Fibroblast of lung (primary cell): ENCODE data around the gene PSMD11.

Experiments used
- CTCF ChIP-seq, 2 donors: IDR thresholded peaks in 1 of 2; conservative IDR thresholded peaks in 1 of 2; 1 replicate in 1 of 2; 2 replicates in 1 of 2; pipeline ENCODE4 v1.5.1; 2011 to 2012; ENCODE audit warnings: low read length in 2 of 2, control low read depth in 1 of 2, inconsistent platforms in 1 of 2, low read depth in 1 of 2, mild to moderate bottlenecking in 1 of 2
- EZH2 ChIP-seq: IDR thresholded peaks from 2 replicates; pipeline ENCODE4 v1.5.1; 2012; ENCODE audit warnings: low read length, control low read depth, mild to moderate bottlenecking; ENCODE audit errors: missing control alignments

- no peak for TF ChIP-seq CTCF (conservative IDR thresholded peaks at IDR 0.05 in 1 of 2, IDR thresholded peaks at IDR 0.05 in 1 of 2; ENCODE audit: low read depth in 1 of 2, low read length in 2 of 2)
- TF ChIP-seq EZH2, result no peak
Observed at GRCh38 chr17:32486111-32486700, 41.9 kb downstream of the PSMD11 start.
